Mucosa of gallbladder (tissue), 1 donor: ENCODE results near the gene STK16. TPM values are rescaled to one million over a fixed set of nuclear protein-coding genes. Genes with fewer than 3 reads are reported as not detected.

ENCODE experiments used
- DNase-seq: peaks from one replicate; pipeline ENCODE4 v3.0.0-alpha.2; 2020; ENCODE audit warnings: low spot score
- total RNA-seq: library from RNA; stranded (reverse); gene quantifications from one replicate; pipeline ENCODE4 v1.2.1, GENCODE V29; 2021
- donor health status: DM: no; HTN: no; CAD: no.

STK16 gene
- total RNA-seq, 1 donor from 2014 or later: 27.5 TPM

- no peak for DNase-seq
Observed at GRCh38 chr2:219213486-219214071, 31.7 kb upstream of the STK16 start.

- DNase-seq: no peak
Observed at GRCh38 chr2:219214141-219214540, 31.1 kb upstream of the STK16 start.

- no peak for DNase-seq
Observed at GRCh38 chr2:219214786-219215185, 30.5 kb upstream of the STK16 start.

GRCh38 chr2:219215871-219216534 lies 29.3 kb upstream of the STK16 start:
- DNase-seq: peak; percentile 53

GRCh38 chr2:219216535-219216915 lies 28.8 kb upstream of the STK16 start:
- no peak for DNase-seq

- peak; percentile 50 for DNase-seq
Observed at GRCh38 chr2:219218217-219218731, 27.0 kb upstream of the STK16 start.

GRCh38 chr2:219218732-219219701 lies 26.3 kb upstream of the STK16 start, which contains the start of gene ABCB6:
ABCB6 (minus strand) TSS chr2:219218958; CDS start chr2:219218673, 285 bp downstream.
- DNase-seq: peak; percentile 96

- DNase-seq: no peak
Observed at GRCh38 chr2:219219784-219220532, 25.3 kb upstream of the STK16 start.

- no peak for DNase-seq
Observed at GRCh38 chr2:219220652-219221402, 24.5 kb upstream of the STK16 start.

- no peak for DNase-seq
Observed at GRCh38 chr2:219221957-219222518, 23.2 kb upstream of the STK16 start.

- no peak for DNase-seq
Observed at GRCh38 chr2:219223831-219224610, 21.3 kb upstream of the STK16 start.

- DNase-seq: no peak
Observed at GRCh38 chr2:219225350-219225749, 19.9 kb upstream of the STK16 start.

- DNase-seq: no peak
Observed at GRCh38 chr2:219228041-219228910, 17.0 kb upstream of the STK16 start.

GRCh38 chr2:219228911-219229304 lies 16.4 kb upstream of the STK16 start:
- no peak for DNase-seq

GRCh38 chr2:219229305-219230058 lies 15.8 kb upstream of the STK16 start, which contains the start of the genes ANKZF1 and ATG9A:
ANKZF1 (plus strand) TSS chr2:219229806; CDS start chr2:219230258, 452 bp downstream.
ATG9A (minus strand) TSS chr2:219229636; CDS start chr2:219228024, 1,612 bp downstream.
- DNase-seq: peak; percentile 99

- peak; percentile 69 for DNase-seq
Observed at GRCh38 chr2:219230059-219230540, 15.2 kb upstream of the STK16 start.

- no peak for DNase-seq
Observed at GRCh38 chr2:219234331-219234730, 10.9 kb upstream of the STK16 start.
